Measurements from ENCODE around the gene PDE10A. TPM values are rescaled to one million over a fixed set of nuclear protein-coding genes. Genes with fewer than 3 reads are reported as not detected.

PDE10A gene
- total and polyA plus RNA-seq, 2 of the 4 experiments (the other 2 are of a cell fraction): 3.4 to 12.4 TPM

GRCh38 chr6:165679326-165679725 lies 16.3 kb upstream of the PDE10A start:
- Histone ChIP-seq H3K9me3 (ENCODE audit: control insufficient read depth, insufficient read depth, low read length) (no peaks in the 10 kb centered on the region), H3K4me2 (ENCODE audit: low read depth, low read length) (no peak overlapping the region), H2AFZ (replicated peaks; ENCODE audit: low read length, poor library complexity) (no peak overlapping the region), H4K91ac (ENCODE audit: insufficient read depth, low read depth, low read length) (no peak overlapping the region), H3K27me3 (ENCODE audit: control insufficient read depth, insufficient read depth, low read length) (no peaks in the 10 kb centered on the region; the same call in 1 of the 2 replicates), H3K56ac (ENCODE audit: extremely low read depth, insufficient read depth, low read length) (no peak overlapping the region), H3K9ac (ENCODE audit: low read depth, low read length) (no peak overlapping the region), H2BK15ac (ENCODE audit: low read depth, low read length) (no peak overlapping the region), H3K4me1 (ENCODE audit: control insufficient read depth, insufficient read depth, low read length) (peaks cover 2% of the 10 kb centered on the region), H4K20me1 (ENCODE audit: insufficient read depth, low read length) (no peaks in the 10 kb centered on the region), H3K79me1 (ENCODE audit: low read depth in 1 of 2, low read length in 2 of 2) (no peaks in the 10 kb centered on the region), H2AK5ac (ENCODE audit: low read depth, low read length) (no peak overlapping the region), H2BK120ac (ENCODE audit: low read depth, low read length) (no peak overlapping the region), H4K5ac (ENCODE audit: low read depth, low read length) (no peak overlapping the region), H3K18ac (ENCODE audit: low read depth, low read length) (no peak overlapping the region), H3K4ac (ENCODE audit: low read depth, low read length) (no peak overlapping the region), H4K8ac (ENCODE audit: low read depth in 2 of 2, low read length in 2 of 2) (no peak overlapping the region), H3K4me3 (ENCODE audit: insufficient read depth, low read depth, low read length) (no peak overlapping the region), H2BK20ac (ENCODE audit: low read depth, low read length) (no peak overlapping the region), H2BK5ac (ENCODE audit: low read depth, low read length, poor library complexity, severe bottlenecking) (no peak overlapping the region), H3K27ac (ENCODE audit: insufficient read depth, low read length) (no peak overlapping the region), H3K36me3 (ENCODE audit: control insufficient read depth, insufficient read depth, low read length) (no peaks in the 10 kb centered on the region), H3K9me1 (ENCODE audit: insufficient read depth, low read length) (no peaks in the 10 kb centered on the region), H2AK9ac (replicated peaks; ENCODE audit: low read depth, low read length, poor library complexity) (no peak overlapping the region), H3K14ac (replicated peaks; ENCODE audit: low read depth, low read length) (no peak overlapping the region), H3K23ac (ENCODE audit: low read depth, low read length) (no peak overlapping the region)
- in situ Hi-C loops (cut with MboI; ENCODE audit: low sequenced_read_pairs) (no loop called here), intact Hi-C loops (cut with micrococcal nuclease) (no loop called here), dilution Hi-C loops (cut with HindIII; ENCODE audit: low sequenced_read_pairs, unreplicated experiment) (no loop called here)
- TF ChIP-seq RAD21 (IDR thresholded peaks at IDR 0.05; ENCODE audit: low read length) (no peak), FOS (IDR thresholded peaks at IDR 0.05; ENCODE audit: low read depth, low read length) (no peak), CHD1 (IDR thresholded peaks at IDR 0.05; ENCODE audit: low read depth, low read length) (no peak), ELK1 (IDR thresholded peaks at IDR 0.05; ENCODE audit: borderline replicate concordance, low read depth, low read length) (no peak), POLR2A (IDR thresholded peaks at IDR 0.05; ENCODE audit: low read depth, low read length) (no peak), RFX5 (IDR thresholded peaks at IDR 0.05; ENCODE audit: low read depth, low read length) (no peak), MAFK (IDR thresholded peaks at IDR 0.05; ENCODE audit: low read depth, low read length) (no peak), BHLHE40 (IDR thresholded peaks at IDR 0.05; ENCODE audit: low read depth, low read length) (no peak), NFE2L2 (IDR thresholded peaks at IDR 0.05; ENCODE audit: low read depth, low read length) (no peak), CEBPB (IDR thresholded peaks at IDR 0.05; ENCODE audit: low read depth, low read length) (no peak), RCOR1 (IDR thresholded peaks at IDR 0.05; ENCODE audit: insufficient replicate concordance, low read length) (no peak), MXI1 (IDR thresholded peaks at IDR 0.05; ENCODE audit: borderline replicate concordance, low read depth, low read length) (no peak), SMC3 (IDR thresholded peaks at IDR 0.05; ENCODE audit: low read depth, low read length) (no peak), MAZ (IDR thresholded peaks at IDR 0.05; ENCODE audit: borderline replicate concordance, low read depth, low read length) (no peak), USF2 (IDR thresholded peaks at IDR 0.05; ENCODE audit: low read depth, low read length) (no peak)
- TF ChIP-seq, protein P1, sequence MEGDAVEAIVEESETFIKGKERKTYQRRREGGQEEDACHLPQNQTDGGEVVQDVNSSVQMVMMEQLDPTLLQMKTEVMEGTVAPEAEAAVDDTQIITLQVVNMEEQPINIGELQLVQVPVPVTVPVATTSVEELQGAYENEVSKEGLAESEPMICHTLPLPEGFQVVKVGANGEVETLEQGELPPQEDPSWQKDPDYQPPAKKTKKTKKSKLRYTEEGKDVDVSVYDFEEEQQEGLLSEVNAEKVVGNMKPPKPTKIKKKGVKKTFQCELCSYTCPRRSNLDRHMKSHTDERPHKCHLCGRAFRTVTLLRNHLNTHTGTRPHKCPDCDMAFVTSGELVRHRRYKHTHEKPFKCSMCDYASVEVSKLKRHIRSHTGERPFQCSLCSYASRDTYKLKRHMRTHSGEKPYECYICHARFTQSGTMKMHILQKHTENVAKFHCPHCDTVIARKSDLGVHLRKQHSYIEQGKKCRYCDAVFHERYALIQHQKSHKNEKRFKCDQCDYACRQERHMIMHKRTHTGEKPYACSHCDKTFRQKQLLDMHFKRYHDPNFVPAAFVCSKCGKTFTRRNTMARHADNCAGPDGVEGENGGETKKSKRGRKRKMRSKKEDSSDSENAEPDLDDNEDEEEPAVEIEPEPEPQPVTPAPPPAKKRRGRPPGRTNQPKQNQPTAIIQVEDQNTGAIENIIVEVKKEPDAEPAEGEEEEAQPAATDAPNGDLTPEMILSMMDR (conservative IDR thresholded peaks at IDR 0.05; ENCODE audit: low read depth, low read length): no peak
- BruUV-seq (replicated peaks): no TSS peak
- ATAC-seq (ENCODE audit: low read depth) (no peak), DNase-seq (no peak)
- POLR2A ChIA-PET (ENCODE audit: unreplicated experiment): no interaction called here
- CTCF ChIA-PET: no interaction called here
- 85% methylated on average over 3 of the region's 10 CpGs; no CpG with 5 or more reads in 1 of the 2 experiments for WGBS, 2 experiments (ENCODE audit: extremely low coverage in 2 of 2, insufficient read length in 1 of 2)
